GM21528 (cell line): ENCODE results near the gene HLA-DMB.
A peak's percentile ranks its signal among the peaks of the same experiment; 100 is the strongest.

Source experiments
- ATAC-seq: cut with Tn5 transposase; IDR thresholded peaks from one replicate; pipeline ENCODE4 v1.9.1; 2021; ENCODE audit warnings: mild to moderate bottlenecking, moderate library complexity; ENCODE audit not compliant: unreplicated experiment, low FRiP score

HLA-DMB gene

GRCh38 chr6:32931211-32931610, 9.6 kb downstream of the HLA-DMB start:
- ATAC-seq, result no peak

GRCh38 chr6:32922083-32922482, 18.7 kb downstream of the HLA-DMB start:
- no peak for ATAC-seq

- no peak for ATAC-seq
Measured at GRCh38 chr6:32920715-32921114, 20.1 kb downstream of the HLA-DMB start.

- ATAC-seq, result no peak
Measured at GRCh38 chr6:32912951-32913350, 27.9 kb downstream of the HLA-DMB start.

GRCh38 chr6:32908897-32909296, 31.9 kb downstream of the HLA-DMB start:
- ATAC-seq, result no peak

- ATAC-seq, result no peak
Measured at GRCh38 chr6:32906539-32906938, 34.3 kb downstream of the HLA-DMB start.

- no peak for ATAC-seq
Measured at GRCh38 chr6:32905078-32905477, 35.8 kb downstream of the HLA-DMB start.

- no peak for ATAC-seq
Measured at GRCh38 chr6:32903952-32904351, 36.9 kb downstream of the HLA-DMB start.

- ATAC-seq, result peak; percentile 28
Measured at GRCh38 chr6:32895006-32895345, 45.9 kb downstream of the HLA-DMB start.

GRCh38 chr6:32894085-32895005, 46.5 kb downstream of the HLA-DMB start:
- peak; percentile 89 for ATAC-seq

GRCh38 chr6:32890831-32891230, 50.0 kb downstream of the HLA-DMB start:
- ATAC-seq, result no peak

- ATAC-seq, result no peak
Measured at GRCh38 chr6:32889533-32889932, 51.3 kb downstream of the HLA-DMB start.

GRCh38 chr6:32888576-32888975, 52.3 kb downstream of the HLA-DMB start:
- no peak for ATAC-seq

GRCh38 chr6:32887616-32888015, 53.2 kb downstream of the HLA-DMB start:
- no peak for ATAC-seq

GRCh38 chr6:32886681-32887383, 54.0 kb downstream of the HLA-DMB start:
- ATAC-seq, result no peak

GRCh38 chr6:32885698-32886286, 55.0 kb downstream of the HLA-DMB start:
- no peak for ATAC-seq
